Neuron (in vitro differentiated cells): ENCODE data around the gene CUX1.
"Not testable (repeated sequence)": the region's sequence is repeated elsewhere in the genome, so short reads cannot be mapped to it uniquely, and the experiment has no call there.

Experiments used
- H2AFZ ChIP-seq: one replicate; pipeline ENCODE4 v1.6.1; 2013; ENCODE audit warnings: low read depth, mild to moderate bottlenecking, inconsistent platforms, low read length, moderate library complexity
- H3K27me3 ChIP-seq: one replicate; pipeline ENCODE4 v1.6.1; 2013; ENCODE audit warnings: low read length; ENCODE audit not compliant: insufficient read depth
- H3K36me3 ChIP-seq: one replicate; pipeline ENCODE4 v1.6.1; 2013; ENCODE audit warnings: low read length; ENCODE audit not compliant: insufficient read depth
- H3K4me1 ChIP-seq: one replicate; pipeline ENCODE4 v1.6.1; 2013; ENCODE audit warnings: low read length; ENCODE audit not compliant: insufficient read depth
- H3K4me3 ChIP-seq: 2 replicates; pipeline ENCODE4 v1.5.1; 2013; ENCODE audit warnings: mild to moderate bottlenecking, low read length, moderate library complexity
- H3K9me3 ChIP-seq: one replicate; pipeline ENCODE4 v1.6.1; 2013; ENCODE audit warnings: low read length

CUX1 gene

GRCh38 chr7:102132209-102132752, 314.9 kb downstream of the CUX1 start:
- no peaks in the 10 kb centered on the region for H3K27me3 ChIP-seq
- H3K4me3 ChIP-seq = no peak overlapping the region
- H3K4me1 ChIP-seq = peaks cover 12% of the 10 kb centered on the region
- no peak overlapping the region for H2AFZ ChIP-seq
- H3K36me3 ChIP-seq = peaks cover 5% of the 10 kb centered on the region
- no peaks in the 10 kb centered on the region for H3K9me3 ChIP-seq

- no peaks in the 10 kb centered on the region for H3K9me3 ChIP-seq
- no peak overlapping the region for H3K4me3 ChIP-seq
- H3K27me3 ChIP-seq = no peaks in the 10 kb centered on the region
- H3K36me3 ChIP-seq = peaks cover 4% of the 10 kb centered on the region
- no peak overlapping the region for H2AFZ ChIP-seq
- H3K4me1 ChIP-seq = peaks cover 3% of the 10 kb centered on the region
These were observed 321.2 kb downstream of the CUX1 start for GRCh38 chr7:102138676-102139075.

- Histone ChIP-seq H2AFZ (no peak overlapping the region), H3K36me3 (peaks cover 4% of the 10 kb centered on the region), H3K4me1 (no peaks in the 10 kb centered on the region), H3K27me3 (no peaks in the 10 kb centered on the region), H3K9me3 (no peaks in the 10 kb centered on the region), H3K4me3 (no peak overlapping the region)
These were observed 323.5 kb downstream of the CUX1 start for GRCh38 chr7:102140952-102141370.

- H3K27me3 ChIP-seq, H2AFZ ChIP-seq, H3K36me3 ChIP-seq, H3K4me1 ChIP-seq, H3K9me3 ChIP-seq, H3K4me3 ChIP-seq: not testable (repeated sequence)
These were observed 325.0 kb downstream of the CUX1 start for GRCh38 chr7:102142433-102142832.

- Histone ChIP-seq H3K36me3 (peaks cover 4% of the 10 kb centered on the region), H3K4me3 (no peak overlapping the region), H2AFZ (no peak overlapping the region), H3K4me1 (no peaks in the 10 kb centered on the region), H3K27me3 (no peaks in the 10 kb centered on the region), H3K9me3 (no peaks in the 10 kb centered on the region)
These were observed 328.7 kb downstream of the CUX1 start for GRCh38 chr7:102146122-102146521.

GRCh38 chr7:102147008-102147407, 329.6 kb downstream of the CUX1 start:
- Histone ChIP-seq H3K4me1 (no peaks in the 10 kb centered on the region), H3K27me3 (no peaks in the 10 kb centered on the region), H3K4me3 (no peak overlapping the region), H2AFZ (no peak overlapping the region), H3K36me3 (peaks cover 4% of the 10 kb centered on the region), H3K9me3 (no peaks in the 10 kb centered on the region)

- Histone ChIP-seq H3K4me1 (peaks cover 7% of the 10 kb centered on the region), H3K36me3 (peaks cover 5% of the 10 kb centered on the region), H2AFZ (no peak overlapping the region), H3K4me3 (no peak overlapping the region), H3K9me3 (peaks cover 2% of the 10 kb centered on the region), H3K27me3 (no peaks in the 10 kb centered on the region)
These were observed 331.4 kb downstream of the CUX1 start for GRCh38 chr7:102148799-102149198.

GRCh38 chr7:102149416-102149815, 332.0 kb downstream of the CUX1 start:
- Histone ChIP-seq H3K4me1 (peaks cover 7% of the 10 kb centered on the region), H2AFZ (no peak overlapping the region), H3K36me3 (peaks cover 5% of the 10 kb centered on the region), H3K9me3 (peaks cover 2% of the 10 kb centered on the region), H3K4me3 (no peak overlapping the region), H3K27me3 (no peaks in the 10 kb centered on the region)

GRCh38 chr7:102150266-102150665, 332.8 kb downstream of the CUX1 start:
- H3K4me3 ChIP-seq = no peak overlapping the region
- no peaks in the 10 kb centered on the region for H3K27me3 ChIP-seq
- H3K4me1 ChIP-seq = peaks cover 7% of the 10 kb centered on the region
- no peak overlapping the region for H2AFZ ChIP-seq
- peaks cover 2% of the 10 kb centered on the region for H3K9me3 ChIP-seq
- peaks cover 5% of the 10 kb centered on the region for H3K36me3 ChIP-seq

- H2AFZ ChIP-seq = no peak overlapping the region
- peaks cover 2% of the 10 kb centered on the region for H3K9me3 ChIP-seq
- no peaks in the 10 kb centered on the region for H3K27me3 ChIP-seq
- peaks cover 7% of the 10 kb centered on the region for H3K4me1 ChIP-seq
- H3K4me3 ChIP-seq = no peak overlapping the region
- peaks cover 14% of the 10 kb centered on the region for H3K36me3 ChIP-seq
These were observed 335.5 kb downstream of the CUX1 start for GRCh38 chr7:102152672-102153598.

- peaks cover 18% of the 10 kb centered on the region for H3K36me3 ChIP-seq
- H3K4me3 ChIP-seq = no peak overlapping the region
- peaks cover 7% of the 10 kb centered on the region for H3K4me1 ChIP-seq
- H2AFZ ChIP-seq = no peak overlapping the region
- peaks cover 2% of the 10 kb centered on the region for H3K9me3 ChIP-seq
- H3K27me3 ChIP-seq = no peaks in the 10 kb centered on the region
These were observed 336.1 kb downstream of the CUX1 start for GRCh38 chr7:102153599-102153946.

- Histone ChIP-seq H3K9me3 (peaks cover 2% of the 10 kb centered on the region), H3K27me3 (no peaks in the 10 kb centered on the region), H3K4me3 (no peak overlapping the region), H3K36me3 (peaks cover 20% of the 10 kb centered on the region), H3K4me1 (peaks cover 7% of the 10 kb centered on the region), H2AFZ (no peak overlapping the region)
These were observed 337.0 kb downstream of the CUX1 start for GRCh38 chr7:102154425-102154824.

GRCh38 chr7:102155821-102156441, 338.5 kb downstream of the CUX1 start:
- Histone ChIP-seq H3K27me3 (no peaks in the 10 kb centered on the region), H3K4me3 (no peak overlapping the region)

More at GRCh38 chr7:102155821-102156441, 338.5 kb downstream of the CUX1 start:
- H2AFZ ChIP-seq = no peak overlapping the region
- peaks cover 2% of the 10 kb centered on the region for H3K9me3 ChIP-seq
- peaks cover 7% of the 10 kb centered on the region for H3K4me1 ChIP-seq
- peaks cover 24% of the 10 kb centered on the region for H3K36me3 ChIP-seq
